Chondrocyte (in vitro differentiated cells): ENCODE measurements around the gene HIBCH. TPM values are rescaled to one million over a fixed set of nuclear protein-coding genes. Genes with fewer than 3 reads are reported as not detected.

Experiments
- DNase-seq: peaks from one replicate; pipeline ENCODE4 v3.0.0; 2021; ENCODE audit warnings: mixed read lengths, low spot score
- H3K27ac Mint-ChIP-seq: one replicate; pipeline ENCODE4 v1.8.0; 2021; ENCODE audit warnings: mild to moderate bottlenecking, moderate library complexity, mixed read lengths; ENCODE audit not compliant: unreplicated experiment
- H3K27me3 Mint-ChIP-seq: 2 replicates; pipeline ENCODE4 v1.8.0; 2021; ENCODE audit warnings: low read depth, mixed read lengths
- H3K36me3 Mint-ChIP-seq: 2 replicates; pipeline ENCODE4 v1.8.0; 2021; ENCODE audit warnings: low read depth, mixed read lengths
- H3K4me1 Mint-ChIP-seq: 2 replicates; pipeline ENCODE4 v1.8.0; 2021; ENCODE audit warnings: low read depth, mild to moderate bottlenecking, mixed read lengths
- H3K4me3 Mint-ChIP-seq: one replicate; pipeline ENCODE4 v1.8.0; 2021; ENCODE audit warnings: mild to moderate bottlenecking, moderate library complexity, mixed read lengths; ENCODE audit not compliant: unreplicated experiment
- H3K9me3 Mint-ChIP-seq: 2 replicates; pipeline ENCODE4 v1.8.0; 2021; ENCODE audit warnings: low read depth, mixed read lengths
- CTCF ChIP-seq: fragments of 200-600 bp; sonication (generic); IDR thresholded peaks from 2 replicates; pipeline ENCODE4 v1.5.0; 2021; ENCODE audit warnings: antibody characterized with exemption, mild to moderate bottlenecking, moderate library complexity
- total RNA-seq: library from RNA; stranded (reverse); gene quantifications from 3 replicates; pipeline ENCODE4 v1.2.1, GENCODE V29; 2021

The HIBCH gene
- total RNA-seq, 1 donor from 2014 or later, result 19.1 TPM

- Mint-ChIP-seq H3K9me3 (no peaks in the 10 kb centered on the region), H3K4me3 (peak overlapping the region; percentile 64), H3K36me3 (no peaks in the 10 kb centered on the region), H3K27ac (peak overlapping the region; percentile 55), H3K4me1 (peaks cover 9% of the 10 kb centered on the region), H3K27me3 (no peaks in the 10 kb centered on the region)
- TF ChIP-seq CTCF, result peak; percentile 71
- peak; percentile 82 for DNase-seq
Observed at GRCh38 chr2:190180313-190181122, 139.1 kb downstream of the HIBCH start.

- Mint-ChIP-seq H3K27ac (no peak overlapping the region), H3K4me3 (peak overlapping the region; percentile 58), H3K4me1 (peaks cover 9% of the 10 kb centered on the region), H3K9me3 (no peaks in the 10 kb centered on the region), H3K27me3 (no peaks in the 10 kb centered on the region), H3K36me3 (no peaks in the 10 kb centered on the region)
- DNase-seq, result no peak
- TF ChIP-seq CTCF, result no peak
Observed at GRCh38 chr2:190179754-190180312, 139.8 kb downstream of the HIBCH start.

GRCh38 chr2:190178066-190178722, 141.4 kb downstream of the HIBCH start:
- H3K4me3 Mint-ChIP-seq, result no peak overlapping the region
- no peak overlapping the region for H3K27ac Mint-ChIP-seq
- H3K27me3 Mint-ChIP-seq, result no peaks in the 10 kb centered on the region
- H3K9me3 Mint-ChIP-seq, result peaks cover 5% of the 10 kb centered on the region
- H3K36me3 Mint-ChIP-seq, result no peaks in the 10 kb centered on the region
- DNase-seq, result peak; percentile 77
- peaks cover 9% of the 10 kb centered on the region for H3K4me1 Mint-ChIP-seq
- no peak for TF ChIP-seq CTCF

GRCh38 chr2:190177249-190178040, 142.2 kb downstream of the HIBCH start:
- DNase-seq, result no peak
- TF ChIP-seq CTCF, result no peak
- H3K27ac Mint-ChIP-seq, result no peak overlapping the region
- peaks cover 5% of the 10 kb centered on the region for H3K9me3 Mint-ChIP-seq
- no peaks in the 10 kb centered on the region for H3K36me3 Mint-ChIP-seq
- H3K4me3 Mint-ChIP-seq, result no peak overlapping the region
- no peaks in the 10 kb centered on the region for H3K27me3 Mint-ChIP-seq
- H3K4me1 Mint-ChIP-seq, result peaks cover 9% of the 10 kb centered on the region

- no peak overlapping the region for H3K27ac Mint-ChIP-seq
- H3K36me3 Mint-ChIP-seq, result peaks cover 3% of the 10 kb centered on the region
- no peak for DNase-seq
- no peaks in the 10 kb centered on the region for H3K27me3 Mint-ChIP-seq
- no peaks in the 10 kb centered on the region for H3K4me1 Mint-ChIP-seq
- H3K9me3 Mint-ChIP-seq, result peaks cover 11% of the 10 kb centered on the region
- H3K4me3 Mint-ChIP-seq, result no peak overlapping the region
- TF ChIP-seq CTCF, result no peak
Observed at GRCh38 chr2:190173392-190173791, 146.2 kb downstream of the HIBCH start.
